Activated CD4-positive, alpha-beta T cell treated with anti-CD3 and anti-CD28 coated beads, Interleukin-2, amount 10 ng/mL, durations not matched to agents 24 days and 14 days (primary cell): ENCODE results near the gene EYA2. TPM values are rescaled to one million over a fixed set of nuclear protein-coding genes. Genes with fewer than 3 reads are reported as not detected.
"Not testable (repeated sequence)": the region's sequence is repeated elsewhere in the genome, so short reads cannot be mapped to it uniquely, and the experiment has no call there.

ENCODE experiments used
- DNase-seq: peaks from one replicate; pipeline ENCODE4 v3.0.0; 2022
- H3K27ac Mint-ChIP-seq: one replicate; pipeline ENCODE4 v1.8.0; 2022; ENCODE audit warnings: mild to moderate bottlenecking, mixed read lengths
- H3K27me3 Mint-ChIP-seq: one replicate; pipeline ENCODE4 v1.8.0; 2022; ENCODE audit warnings: mixed read lengths
- H3K36me3 Mint-ChIP-seq: one replicate; pipeline ENCODE4 v1.8.0; 2022; ENCODE audit warnings: low read depth, mild to moderate bottlenecking, mixed read lengths
- H3K4me1 Mint-ChIP-seq: one replicate; pipeline ENCODE4 v1.8.0; 2021; ENCODE audit warnings: mixed read lengths
- H3K4me3 Mint-ChIP-seq: one replicate; pipeline ENCODE4 v1.8.0; 2022; ENCODE audit warnings: mild to moderate bottlenecking, moderate library complexity, mixed read lengths
- H3K9me3 Mint-ChIP-seq: one replicate; pipeline ENCODE4 v1.8.0; 2021; ENCODE audit warnings: mixed read lengths
- intact Hi-C: fragments of 100-400 bp; cut with micrococcal nuclease; formaldehyde crosslinking; loops from one replicate; pipeline ENCODE4 v1.15.1; 2023
- total RNA-seq: library from RNA; stranded (reverse); gene quantifications from 2 replicates; pipeline ENCODE4 v1.2.3, GENCODE V29; 2022

Gene EYA2
- total RNA-seq, 1 donor from 2014 or later: not detected

- intact Hi-C loops: no loop called here
Measured at GRCh38 chr20:46930640-46931339, 36.1 kb downstream of the EYA2 start.

GRCh38 chr20:46931699-46932098 is 37.1 kb downstream of the EYA2 start:
- peaks cover 4% of the 10 kb centered on the region for H3K9me3 Mint-ChIP-seq
- no peaks in the 10 kb centered on the region for H3K36me3 Mint-ChIP-seq
- H3K4me3 Mint-ChIP-seq: no peak overlapping the region
- DNase-seq: no peak
- H3K4me1 Mint-ChIP-seq: no peaks in the 10 kb centered on the region
- intact Hi-C loops: no loop called here
- H3K27ac Mint-ChIP-seq: no peak overlapping the region
- H3K27me3 Mint-ChIP-seq: peaks cover 23% of the 10 kb centered on the region

More at GRCh38 chr20:46930640-46931339, 36.1 kb downstream of the EYA2 start:
- Mint-ChIP-seq H3K27ac (no peak overlapping the region), H3K27me3 (peaks cover 23% of the 10 kb centered on the region), H3K9me3 (peaks cover 4% of the 10 kb centered on the region), H3K36me3 (no peaks in the 10 kb centered on the region), H3K4me3 (no peak overlapping the region), H3K4me1 (no peaks in the 10 kb centered on the region)
- no peak for DNase-seq

- intact Hi-C loops, H3K36me3 Mint-ChIP-seq, H3K4me1 Mint-ChIP-seq, H3K27ac Mint-ChIP-seq, H3K9me3 Mint-ChIP-seq, DNase-seq, H3K4me3 Mint-ChIP-seq: not testable (repeated sequence)
- H3K27me3 Mint-ChIP-seq: peaks cover 27% of the 10 kb centered on the region
Measured at GRCh38 chr20:46932439-46932838, 37.8 kb downstream of the EYA2 start.

- DNase-seq: no peak
- no peak overlapping the region for H3K27ac Mint-ChIP-seq
- peaks cover 24% of the 10 kb centered on the region for H3K27me3 Mint-ChIP-seq
- intact Hi-C loops: no loop called here
- H3K4me3 Mint-ChIP-seq: no peak overlapping the region
- no peaks in the 10 kb centered on the region for H3K9me3 Mint-ChIP-seq
- H3K4me1 Mint-ChIP-seq: no peaks in the 10 kb centered on the region
- H3K36me3 Mint-ChIP-seq: no peaks in the 10 kb centered on the region
Measured at GRCh38 chr20:46933150-46933549, 38.5 kb downstream of the EYA2 start.

GRCh38 chr20:46934746-46935287 is 40.2 kb downstream of the EYA2 start:
- Mint-ChIP-seq H3K27ac (no peak overlapping the region), H3K27me3 (peaks cover 20% of the 10 kb centered on the region), H3K9me3 (no peaks in the 10 kb centered on the region), H3K4me1 (no peaks in the 10 kb centered on the region), H3K36me3 (no peaks in the 10 kb centered on the region), H3K4me3 (no peak overlapping the region)
- intact Hi-C loops: no loop called here
- no peak for DNase-seq

- no peak overlapping the region for H3K4me3 Mint-ChIP-seq
- intact Hi-C loops: no loop called here
- DNase-seq: no peak
- H3K27me3 Mint-ChIP-seq: peaks cover 16% of the 10 kb centered on the region
- H3K4me1 Mint-ChIP-seq: no peaks in the 10 kb centered on the region
- no peaks in the 10 kb centered on the region for H3K36me3 Mint-ChIP-seq
- H3K27ac Mint-ChIP-seq: no peak overlapping the region
- no peaks in the 10 kb centered on the region for H3K9me3 Mint-ChIP-seq
Measured at GRCh38 chr20:46935394-46936017, 40.9 kb downstream of the EYA2 start.

GRCh38 chr20:46936415-46937156 is 41.9 kb downstream of the EYA2 start:
- H3K4me1 Mint-ChIP-seq: no peaks in the 10 kb centered on the region
- H3K27ac Mint-ChIP-seq: no peak overlapping the region
- H3K36me3 Mint-ChIP-seq: no peaks in the 10 kb centered on the region
- H3K4me3 Mint-ChIP-seq: no peak overlapping the region
- intact Hi-C loops: no loop called here
- peaks cover 13% of the 10 kb centered on the region for H3K27me3 Mint-ChIP-seq
- no peak for DNase-seq
- no peaks in the 10 kb centered on the region for H3K9me3 Mint-ChIP-seq

- H3K36me3 Mint-ChIP-seq: no peaks in the 10 kb centered on the region
- H3K4me3 Mint-ChIP-seq: no peak overlapping the region
- H3K4me1 Mint-ChIP-seq: no peaks in the 10 kb centered on the region
- intact Hi-C loops: no loop called here
- H3K9me3 Mint-ChIP-seq: no peaks in the 10 kb centered on the region
- no peak overlapping the region for H3K27ac Mint-ChIP-seq
- no peak for DNase-seq
- H3K27me3 Mint-ChIP-seq: peaks cover 13% of the 10 kb centered on the region
Measured at GRCh38 chr20:46937157-46937523, 42.5 kb downstream of the EYA2 start.

GRCh38 chr20:46937533-46938226 is 43.0 kb downstream of the EYA2 start:
- intact Hi-C loops: no loop called here
- peaks cover 13% of the 10 kb centered on the region for H3K27me3 Mint-ChIP-seq
- no peak for DNase-seq
- H3K36me3 Mint-ChIP-seq: no peaks in the 10 kb centered on the region
- H3K27ac Mint-ChIP-seq: no peak overlapping the region
- H3K4me1 Mint-ChIP-seq: no peaks in the 10 kb centered on the region
- H3K9me3 Mint-ChIP-seq: no peaks in the 10 kb centered on the region
- no peak overlapping the region for H3K4me3 Mint-ChIP-seq

GRCh38 chr20:46938434-46938833 is 43.8 kb downstream of the EYA2 start:
- Mint-ChIP-seq H3K4me3 (no peak overlapping the region), H3K27ac (no peak overlapping the region), H3K36me3 (no peaks in the 10 kb centered on the region), H3K4me1 (no peaks in the 10 kb centered on the region), H3K9me3 (no peaks in the 10 kb centered on the region), H3K27me3 (peaks cover 14% of the 10 kb centered on the region)
- intact Hi-C loops: no loop called here
- DNase-seq: no peak

GRCh38 chr20:46939031-46939965 is 44.7 kb downstream of the EYA2 start:
- intact Hi-C loops: no loop called here
- H3K4me1 Mint-ChIP-seq: no peaks in the 10 kb centered on the region
- peaks cover 12% of the 10 kb centered on the region for H3K27me3 Mint-ChIP-seq
- no peaks in the 10 kb centered on the region for H3K36me3 Mint-ChIP-seq
- no peaks in the 10 kb centered on the region for H3K9me3 Mint-ChIP-seq
- H3K4me3 Mint-ChIP-seq: no peak overlapping the region
- no peak for DNase-seq
- H3K27ac Mint-ChIP-seq: no peak overlapping the region

GRCh38 chr20:46940616-46941015 is 46.0 kb downstream of the EYA2 start:
- Mint-ChIP-seq H3K4me1 (no peaks in the 10 kb centered on the region), H3K27ac (no peak overlapping the region), H3K4me3 (no peak overlapping the region), H3K9me3 (no peaks in the 10 kb centered on the region), H3K36me3 (no peaks in the 10 kb centered on the region), H3K27me3 (peaks cover 12% of the 10 kb centered on the region)
- intact Hi-C loops: no loop called here
- no peak for DNase-seq

GRCh38 chr20:46941404-46941803 is 46.8 kb downstream of the EYA2 start:
- no peaks in the 10 kb centered on the region for H3K9me3 Mint-ChIP-seq
- intact Hi-C loops: no loop called here
- H3K36me3 Mint-ChIP-seq: no peaks in the 10 kb centered on the region
- H3K4me3 Mint-ChIP-seq: no peak overlapping the region
- peaks cover 12% of the 10 kb centered on the region for H3K27me3 Mint-ChIP-seq
- no peaks in the 10 kb centered on the region for H3K4me1 Mint-ChIP-seq
- no peak overlapping the region for H3K27ac Mint-ChIP-seq
- no peak for DNase-seq
